GM18498 (cell line): Measurements from ENCODE around the gene SLC39A11.
"Not testable (repeated sequence)": the region's sequence is repeated elsewhere in the genome, so short reads cannot be mapped to it uniquely, and the experiment has no call there.

Source experiments
- ATAC-seq: cut with Tn5 transposase; IDR thresholded peaks from one replicate; pipeline ENCODE4 v1.9.1; 2021; ENCODE audit warnings: mild to moderate bottlenecking, moderate library complexity; ENCODE audit not compliant: unreplicated experiment

Gene SLC39A11

DNA sequence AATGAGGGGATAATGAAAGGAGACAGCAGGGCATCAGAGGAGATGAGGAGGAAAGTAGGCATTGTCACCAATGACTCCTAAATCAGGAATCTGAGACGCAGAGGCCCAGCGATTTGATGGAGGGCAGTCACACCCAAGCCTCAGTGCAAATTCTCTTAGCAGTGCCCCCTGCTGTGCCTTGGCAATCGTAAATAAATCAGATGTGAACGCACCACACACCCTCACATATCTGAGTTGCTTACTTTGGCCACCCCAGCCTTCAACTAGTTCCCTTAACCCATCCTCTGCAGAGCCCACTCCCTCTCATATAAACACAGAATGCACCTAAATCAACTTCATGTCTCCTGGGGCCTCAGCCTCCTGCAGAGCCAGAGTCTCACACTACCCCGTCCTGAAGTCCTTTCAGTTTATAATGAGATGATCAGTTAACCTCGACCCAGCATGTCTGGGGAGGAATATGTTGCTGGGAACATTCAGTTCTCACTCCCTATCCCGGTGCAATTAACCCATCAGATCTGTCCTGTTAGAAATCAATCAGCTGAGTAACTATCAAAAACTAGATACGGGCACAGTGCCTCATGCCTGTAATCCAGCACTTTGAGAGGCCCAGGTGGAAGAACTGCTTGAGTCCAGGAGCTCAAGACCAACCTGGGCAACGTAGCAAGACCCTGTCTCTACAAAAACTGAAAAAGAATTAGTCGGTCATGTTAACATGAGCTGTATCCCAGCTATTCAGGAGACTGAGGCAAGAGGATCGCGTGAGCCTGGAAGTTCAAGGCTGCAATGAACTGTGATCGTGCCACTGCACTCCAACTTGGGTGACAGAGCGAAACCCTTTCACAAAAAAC, 78.4 kb downstream of the SLC39A11 start:
- no peak for ATAC-seq

- peak; percentile 60 for ATAC-seq
These were observed 79.2 kb downstream of the SLC39A11 start for GRCh38 chr17:73013301-73013700.

DNA sequence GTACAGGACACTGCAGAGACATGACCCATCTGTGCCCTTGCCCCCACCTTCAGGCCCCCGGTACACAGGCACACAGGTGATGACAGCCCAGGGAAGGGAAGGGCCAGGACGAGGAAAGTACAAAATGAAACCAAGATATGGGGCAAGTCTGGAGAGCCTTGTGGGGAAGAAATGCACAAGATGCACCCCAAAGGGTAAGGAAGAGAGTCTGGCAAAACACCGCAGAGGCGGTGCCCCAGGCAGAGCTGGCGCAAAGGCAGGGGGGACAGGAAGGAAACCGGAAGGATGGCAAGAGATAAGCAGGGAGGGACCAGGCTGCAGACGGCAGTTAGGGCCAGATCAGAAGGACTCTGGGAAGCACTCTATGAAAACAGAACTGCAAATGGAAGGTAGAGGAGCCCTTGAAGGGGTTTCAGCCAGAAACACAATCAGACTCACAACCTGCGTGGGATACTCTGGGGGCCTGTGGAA, 81.4 kb downstream of the SLC39A11 start:
- ATAC-seq, result no peak

GRCh38 chr17:73010414-73010813, 82.1 kb downstream of the SLC39A11 start:
- ATAC-seq, result no peak

GRCh38 chr17:73007407-73007806, 85.1 kb downstream of the SLC39A11 start:
- no peak for ATAC-seq

- no peak for ATAC-seq
These were observed 87.1 kb downstream of the SLC39A11 start for GRCh38 chr17:73005360-73005759.

GRCh38 chr17:73003487-73003886, 89.0 kb downstream of the SLC39A11 start:
- no peak for ATAC-seq

DNA sequence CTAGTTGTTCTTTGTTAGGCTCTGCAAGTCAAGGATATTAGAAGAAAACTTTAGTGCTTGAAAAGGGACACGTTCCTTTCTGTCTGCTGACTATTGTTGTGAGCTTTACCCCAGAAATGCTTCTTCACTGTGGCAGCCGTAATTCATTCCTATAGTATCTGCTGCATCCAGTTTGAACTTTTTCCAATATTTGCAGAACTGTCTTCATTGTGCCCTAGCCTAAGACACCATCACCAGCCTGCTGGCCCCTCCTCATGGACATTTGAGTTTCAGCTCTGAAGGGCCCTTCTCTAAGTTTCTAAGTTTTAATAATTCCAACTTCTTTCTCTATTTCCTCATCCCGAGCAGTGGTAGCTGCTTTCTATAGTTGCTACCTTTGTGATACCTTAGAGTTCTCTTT, 91.7 kb downstream of the SLC39A11 start:
- no peak for ATAC-seq

DNA sequence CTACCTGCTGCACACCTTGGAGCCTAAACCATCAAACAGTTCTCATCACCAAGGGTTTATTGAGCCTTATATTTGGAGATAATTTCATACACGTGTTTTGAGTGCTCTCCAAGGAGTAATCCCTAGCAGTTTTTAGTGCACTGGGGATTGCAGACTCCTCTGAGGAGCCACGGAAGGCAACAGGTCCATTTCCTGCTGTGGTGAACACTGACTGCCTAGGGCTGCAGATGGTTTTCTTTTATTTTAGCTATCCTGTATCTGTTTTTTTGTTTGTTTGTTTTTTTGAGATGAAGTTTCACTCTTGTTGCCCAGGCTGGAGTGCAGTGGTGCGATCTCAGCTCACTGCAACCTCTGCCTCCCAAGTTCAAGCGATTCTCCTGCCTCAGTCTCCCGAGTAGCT, 93.0 kb downstream of the SLC39A11 start:
- not testable (repeated sequence) for ATAC-seq

DNA sequence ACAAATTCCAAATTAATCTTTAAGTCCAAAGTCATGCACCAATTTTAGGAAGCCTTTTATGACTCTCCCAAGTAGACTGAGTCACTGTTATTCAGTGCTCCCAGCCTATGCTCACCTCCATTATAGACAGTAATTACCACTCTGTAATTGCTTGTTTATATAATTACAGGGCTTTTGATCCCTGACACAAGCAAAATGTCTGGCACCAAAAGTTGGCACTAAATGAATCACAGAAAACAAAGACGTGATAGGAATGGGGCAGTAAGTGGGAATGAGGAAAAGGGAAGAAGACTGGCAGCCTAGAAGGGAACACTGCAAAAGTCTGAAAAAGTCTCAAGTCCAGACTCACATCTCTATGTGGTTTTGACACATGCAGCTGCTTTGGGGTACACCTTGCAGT, 94.1 kb downstream of the SLC39A11 start:
- ATAC-seq, result no peak

- no peak for ATAC-seq
These were observed 94.9 kb downstream of the SLC39A11 start for GRCh38 chr17:72997559-72997958.

- ATAC-seq, result no peak
These were observed 95.7 kb downstream of the SLC39A11 start for GRCh38 chr17:72996791-72997190.

DNA sequence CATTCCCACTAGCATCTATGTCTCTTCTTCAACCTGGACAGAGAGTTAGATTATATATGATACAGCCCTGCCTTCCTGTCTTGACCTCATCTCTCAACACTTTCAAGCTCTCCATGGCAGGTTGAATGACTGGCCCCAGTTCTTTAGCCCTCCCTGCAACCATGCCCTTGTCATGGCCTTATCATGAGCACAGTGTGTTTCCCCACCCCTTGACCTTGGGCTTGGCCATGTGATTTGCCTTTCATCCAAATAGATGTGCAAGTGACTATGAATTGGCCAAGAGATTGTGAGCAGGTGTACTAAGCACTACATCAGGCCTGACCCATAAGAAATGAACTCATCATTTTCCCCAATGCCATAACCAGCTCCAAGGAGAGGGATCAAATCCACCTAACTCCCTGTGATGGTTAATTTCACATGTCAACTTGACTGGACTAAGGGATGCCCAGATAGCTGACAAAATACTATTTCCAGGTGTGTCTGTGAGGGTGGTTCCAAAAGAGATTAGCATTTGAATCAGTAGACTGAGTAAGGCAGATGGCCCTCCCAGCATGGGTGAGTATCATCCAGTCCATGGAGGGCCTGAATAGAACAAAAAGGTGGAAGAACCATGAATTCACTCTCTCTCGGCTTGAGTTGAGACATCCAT, 97.4 kb downstream of the SLC39A11 start:
- ATAC-seq, result no peak

DNA sequence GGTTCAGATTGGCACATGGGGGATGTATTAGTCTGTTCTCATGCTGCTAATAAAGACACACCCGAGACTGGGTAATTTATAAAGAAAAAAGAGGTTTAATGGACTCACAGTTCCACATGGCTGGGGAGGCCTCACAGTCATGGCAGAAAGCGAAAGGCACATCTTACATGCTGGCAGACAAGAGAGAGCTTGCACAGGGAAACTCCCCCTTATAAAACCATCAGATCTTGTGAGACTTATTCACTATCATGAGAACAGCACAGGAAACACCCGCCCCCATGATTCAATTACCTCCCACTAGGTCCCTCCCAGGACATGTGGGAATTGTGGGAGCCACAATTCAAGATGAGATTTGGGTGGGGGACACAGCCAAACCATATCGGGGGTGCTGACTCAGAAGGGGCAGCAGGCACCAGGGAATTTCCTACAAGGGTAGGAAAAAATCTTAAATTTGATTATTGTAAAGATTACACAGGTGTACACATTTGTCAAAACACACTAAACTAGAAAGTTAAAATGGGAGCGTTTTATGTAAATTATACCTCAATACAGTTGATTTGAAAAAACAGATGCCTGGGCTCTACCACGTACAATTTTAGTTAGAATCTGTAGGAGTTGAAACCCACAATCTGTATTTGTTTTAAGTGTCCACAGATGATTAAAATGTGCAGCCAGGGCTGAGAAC, 99.6 kb downstream of the SLC39A11 start:
- ATAC-seq, result not testable (repeated sequence)

- no peak for ATAC-seq
These were observed 100.8 kb downstream of the SLC39A11 start for GRCh38 chr17:72991651-72992050.

GRCh38 chr17:72989074-72989610, 103.3 kb downstream of the SLC39A11 start:
- no peak for ATAC-seq

DNA sequence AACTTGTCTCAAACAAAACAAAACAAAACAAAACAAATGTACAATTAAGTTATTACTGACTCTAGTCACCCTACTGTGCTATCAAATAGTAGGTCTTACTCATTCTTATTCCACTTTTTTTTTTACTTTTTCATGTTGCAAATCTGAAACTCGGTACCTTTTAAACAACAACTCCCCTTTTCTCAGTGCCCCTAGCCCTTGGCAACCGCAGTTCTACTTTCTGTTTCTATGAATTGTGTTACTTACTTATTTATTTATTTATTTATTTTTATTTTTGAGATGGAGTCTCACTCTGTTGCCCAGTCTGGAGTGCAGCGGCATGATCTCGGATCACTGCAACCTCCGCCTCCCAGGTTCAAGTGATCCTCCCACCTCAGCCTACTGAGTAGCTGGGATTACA, 104.0 kb downstream of the SLC39A11 start:
- no peak for ATAC-seq

GRCh38 chr17:72987166-72987565, 105.3 kb downstream of the SLC39A11 start:
- no peak for ATAC-seq

- ATAC-seq, result peak; percentile 88
These were observed 106.4 kb downstream of the SLC39A11 start for GRCh38 chr17:72985882-72986720.

GRCh38 chr17:72984926-72985325, 107.6 kb downstream of the SLC39A11 start:
- no peak for ATAC-seq
